MM.1S (cell line): ENCODE data around the gene ZNF626.
"Not testable (repeated sequence)": the region's sequence is repeated elsewhere in the genome, so short reads cannot be mapped to it uniquely, and the experiment has no call there.

Experiments used
- DNase-seq: peaks from one replicate; pipeline ENCODE4 v3.0.0-alpha.2; 2015
- H2AFZ ChIP-seq: fragments of 300-600 bp; sonication (generic); 2 replicates; pipeline ENCODE4 v1.6.0; 2016; ENCODE audit warnings: antibody characterized with exemption, low read length
- H3F3A ChIP-seq: fragments of 300-600 bp; sonication (generic); 2 replicates; pipeline ENCODE4 v1.6.1; 2016; ENCODE audit warnings: mild to moderate bottlenecking, antibody characterized with exemption, low read length, moderate library complexity, mixed read lengths; ENCODE audit not compliant: insufficient read depth
- H3K27ac ChIP-seq: fragments of 300-600 bp; sonication (generic); 2 replicates; pipeline ENCODE4 v1.5.1; 2016; ENCODE audit warnings: mild to moderate bottlenecking, low read length
- H3K27me3 ChIP-seq: fragments of 300-600 bp; sonication (generic); replicated peaks from 2 replicates; pipeline ENCODE4 v1.6.0; 2016; ENCODE audit warnings: low read length; ENCODE audit not compliant: insufficient read depth
- H3K36me3 ChIP-seq: fragments of 300-600 bp; sonication (generic); replicated peaks from 2 replicates; pipeline ENCODE4 v1.6.1; 2016; ENCODE audit warnings: mild to moderate bottlenecking, low read length, mixed read lengths; ENCODE audit not compliant: insufficient read depth
- H3K4me1 ChIP-seq: fragments of 300-600 bp; sonication (generic); 2 replicates; pipeline ENCODE4 v1.6.1; 2016; ENCODE audit warnings: low read length, mixed read lengths
- H3K4me2 ChIP-seq: fragments of 300-600 bp; sonication (generic); 2 replicates; pipeline ENCODE4 v1.6.0; 2016; ENCODE audit warnings: low read depth, low read length
- H3K4me3 ChIP-seq: fragments of 300-600 bp; sonication (generic); 2 replicates; pipeline ENCODE4 v1.5.1; 2016; ENCODE audit warnings: low read length, mixed read lengths
- H3K79me2 ChIP-seq: fragments of 300-600 bp; sonication (generic); 2 replicates; pipeline ENCODE4 v1.6.1; 2016; ENCODE audit warnings: mixed run types, low read length, mixed read lengths
- H3K9ac ChIP-seq: fragments of 300-600 bp; sonication (generic); 2 replicates; pipeline ENCODE4 v1.6.1; 2016; ENCODE audit warnings: low read length, mixed read lengths
- H3K9me2 ChIP-seq: fragments of 300-600 bp; sonication (generic); replicated peaks from 2 replicates; pipeline ENCODE4 v1.6.1; 2016; ENCODE audit warnings: mild to moderate bottlenecking, low read length, mixed read lengths; ENCODE audit not compliant: insufficient read depth
- H3K9me3 ChIP-seq: fragments of 300-600 bp; sonication (generic); replicated peaks from 2 replicates; pipeline ENCODE4 v1.6.1; 2016; ENCODE audit warnings: mild to moderate bottlenecking, low read length, mixed read lengths; ENCODE audit not compliant: insufficient read depth
- H4K20me1 ChIP-seq: fragments of 300-600 bp; sonication (generic); 2 replicates; pipeline ENCODE4 v1.6.1; 2016; ENCODE audit warnings: mild to moderate bottlenecking, low read length, moderate library complexity, mixed read lengths; ENCODE audit not compliant: insufficient read depth
- CTCF ChIP-seq: fragments of 300-600 bp; sonication (generic); IDR thresholded peaks from 2 replicates; pipeline ENCODE4 v1.5.1; 2016; ENCODE audit warnings: antibody characterized with exemption, low read length, mixed read lengths
- EZH2 ChIP-seq: fragments of 300-600 bp; sonication (generic); optimal IDR thresholded peaks from 2 replicates; pipeline ENCODE3; 2017; ENCODE audit warnings: low read depth, mild to moderate bottlenecking, antibody characterized with exemption, low read length, mixed read lengths
- EZH2phosphoT487 ChIP-seq: fragments of 300-600 bp; sonication (generic); IDR thresholded peaks from 2 replicates; pipeline ENCODE4 v1.6.1; 2018; ENCODE audit warnings: antibody characterized with exemption, low read length

Gene ZNF626

GRCh38 chr19:20616071-20616470 is 45.3 kb downstream of the ZNF626 start:
- Histone ChIP-seq H3K4me3 (no peak overlapping the region), H3F3A (no peaks in the 10 kb centered on the region), H3K4me2 (no peak overlapping the region), H2AFZ (no peak overlapping the region), H4K20me1 (no peaks in the 10 kb centered on the region), H3K79me2 (no peaks in the 10 kb centered on the region), H3K4me1 (no peaks in the 10 kb centered on the region), H3K9me3 (no peaks in the 10 kb centered on the region), H3K36me3 (no peaks in the 10 kb centered on the region), H3K9me2 (no peaks in the 10 kb centered on the region), H3K9ac (no peak overlapping the region), H3K27me3 (no peaks in the 10 kb centered on the region), H3K27ac (no peak overlapping the region)
- TF ChIP-seq EZH2phosphoT487, result no peak
- TF ChIP-seq CTCF, result no peak
- TF ChIP-seq EZH2, result no peak
- DNase-seq, result no peak

GRCh38 chr19:20614971-20615370 is 46.4 kb downstream of the ZNF626 start:
- not testable (repeated sequence) for H3K4me1 ChIP-seq, H3K9me3 ChIP-seq, H3K9ac ChIP-seq, H3K4me3 ChIP-seq, H3K4me2 ChIP-seq, H3K36me3 ChIP-seq, H2AFZ ChIP-seq, H4K20me1 ChIP-seq, H3K9me2 ChIP-seq, H3K27me3 ChIP-seq, DNase-seq, H3K79me2 ChIP-seq, H3K27ac ChIP-seq, H3F3A ChIP-seq

- no peaks in the 10 kb centered on the region for H3K9me3 ChIP-seq
- H3K9me2 ChIP-seq, result no peaks in the 10 kb centered on the region
- no peaks in the 10 kb centered on the region for H3K36me3 ChIP-seq
- no peaks in the 10 kb centered on the region for H3K27me3 ChIP-seq
- H3F3A ChIP-seq, result no peaks in the 10 kb centered on the region
- peak overlapping the region; percentile 31; the same call in 1 of the 2 replicates for H3K4me3 ChIP-seq
- no peak overlapping the region for H3K27ac ChIP-seq
- TF ChIP-seq EZH2 (no peak), EZH2phosphoT487 (no peak), CTCF (no peak)
- no peaks in the 10 kb centered on the region for H3K4me1 ChIP-seq
- H2AFZ ChIP-seq, result peak overlapping the region; percentile 31; the same call in 1 of the 2 replicates
- peak overlapping the region; percentile 30 for H3K4me2 ChIP-seq
- H4K20me1 ChIP-seq, result no peaks in the 10 kb centered on the region
- H3K79me2 ChIP-seq, result no peaks in the 10 kb centered on the region
- H3K9ac ChIP-seq, result no peak overlapping the region
- DNase-seq, result no peak
These were observed 48.6 kb downstream of the ZNF626 start for GRCh38 chr19:20612711-20613316.

- Histone ChIP-seq H3K4me1 (no peaks in the 10 kb centered on the region), H3K9ac (no peak overlapping the region), H3F3A (no peaks in the 10 kb centered on the region), H3K79me2 (no peaks in the 10 kb centered on the region), H3K27me3 (no peaks in the 10 kb centered on the region), H3K4me3 (peak overlapping the region; percentile 31; the same call in 1 of the 2 replicates), H3K9me2 (no peaks in the 10 kb centered on the region), H3K9me3 (no peaks in the 10 kb centered on the region), H2AFZ (0 out of 2 replicates have a peak overlapping the region, but pooled peaks have one; percentile 17), H3K27ac (no peak overlapping the region), H3K4me2 (peak overlapping the region; percentile 30; the same call in 1 of the 2 replicates), H3K36me3 (no peaks in the 10 kb centered on the region), H4K20me1 (no peaks in the 10 kb centered on the region)
- TF ChIP-seq EZH2phosphoT487 (no peak), EZH2 (no peak), CTCF (no peak)
- DNase-seq, result peak; percentile 18
These were observed 49.5 kb downstream of the ZNF626 start for GRCh38 chr19:20611866-20612265.
